ENCODE data around the gene MEIS3.
A peak's percentile ranks its signal among the peaks of the same experiment; 100 is the strongest.

The MEIS3 gene

DNA sequence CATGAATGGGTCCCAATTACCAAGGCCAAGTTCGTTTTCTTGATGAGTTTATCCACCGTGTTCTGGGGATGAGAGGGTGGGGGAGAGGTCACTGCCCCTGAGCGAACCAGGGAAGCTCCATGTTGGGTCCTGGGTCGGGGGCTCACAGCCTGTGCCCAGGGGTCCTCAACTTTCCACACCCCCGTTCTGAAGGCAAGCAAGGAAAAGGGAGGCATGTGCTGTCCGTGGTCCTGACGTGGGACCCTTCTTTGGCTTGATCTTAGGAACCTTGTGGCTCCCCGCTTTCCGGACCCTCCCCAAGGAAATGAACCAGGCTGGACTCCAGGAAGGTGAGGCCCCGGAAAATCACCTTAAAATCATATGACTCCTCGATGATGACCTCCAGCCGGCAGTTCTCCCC, 18.2 kb upstream of the MEIS3 start:
- TF ChIP-seq BHLHE40 (IDR thresholded peaks at IDR 0.05; ENCODE audit: borderline replicate concordance) (no peak), SP1 (IDR thresholded peaks at IDR 0.05) (no peak), FOXK2 (IDR thresholded peaks at IDR 0.05) (no peak), ZNF384 (IDR thresholded peaks at IDR 0.05) (no peak), FOXA1 (IDR thresholded peaks at IDR 0.05) (no peak), NFRKB (IDR thresholded peaks at IDR 0.05) (no peak), L3MBTL2 (conservative IDR thresholded peaks at IDR 0.05) (no peak), ARNT (IDR thresholded peaks at IDR 0.05) (no peak), FOXM1 (IDR thresholded peaks at IDR 0.05; ENCODE audit: borderline replicate concordance) (no peak), CTBP1 (IDR thresholded peaks at IDR 0.05; ENCODE audit: borderline replicate concordance) (no peak), TARDBP (IDR thresholded peaks at IDR 0.05) (no peak), LEF1 (IDR thresholded peaks at IDR 0.05; ENCODE audit: borderline replicate concordance) (no peak), SUZ12 (IDR thresholded peaks at IDR 0.05) (no peak), ELF4 (IDR thresholded peaks at IDR 0.05) (no peak)
- TF ChIP-seq, protein P1, sequence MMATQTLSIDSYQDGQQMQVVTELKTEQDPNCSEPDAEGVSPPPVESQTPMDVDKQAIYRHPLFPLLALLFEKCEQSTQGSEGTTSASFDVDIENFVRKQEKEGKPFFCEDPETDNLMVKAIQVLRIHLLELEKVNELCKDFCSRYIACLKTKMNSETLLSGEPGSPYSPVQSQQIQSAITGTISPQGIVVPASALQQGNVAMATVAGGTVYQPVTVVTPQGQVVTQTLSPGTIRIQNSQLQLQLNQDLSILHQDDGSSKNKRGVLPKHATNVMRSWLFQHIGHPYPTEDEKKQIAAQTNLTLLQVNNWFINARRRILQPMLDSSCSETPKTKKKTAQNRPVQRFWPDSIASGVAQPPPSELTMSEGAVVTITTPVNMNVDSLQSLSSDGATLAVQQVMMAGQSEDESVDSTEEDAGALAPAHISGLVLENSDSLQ (IDR thresholded peaks at IDR 0.05), result no peak
- no peak for DNase-seq (ENCODE audit: extremely low spot score)
- ChIA-PET CTCF (interaction anchor here (1.8 kb wide), 1 partner anchor 10 kb away, joined by 8 read pairs; no protein-coding TSS in a partner anchor), POLR2A (interaction anchor here (0.8 to 2.1 kb wide), 4 partner anchors 9 to 270 kb away, joined by 3 to 12 read pairs (median 4); partner anchors contain the start of gene KPTN)

DNA sequence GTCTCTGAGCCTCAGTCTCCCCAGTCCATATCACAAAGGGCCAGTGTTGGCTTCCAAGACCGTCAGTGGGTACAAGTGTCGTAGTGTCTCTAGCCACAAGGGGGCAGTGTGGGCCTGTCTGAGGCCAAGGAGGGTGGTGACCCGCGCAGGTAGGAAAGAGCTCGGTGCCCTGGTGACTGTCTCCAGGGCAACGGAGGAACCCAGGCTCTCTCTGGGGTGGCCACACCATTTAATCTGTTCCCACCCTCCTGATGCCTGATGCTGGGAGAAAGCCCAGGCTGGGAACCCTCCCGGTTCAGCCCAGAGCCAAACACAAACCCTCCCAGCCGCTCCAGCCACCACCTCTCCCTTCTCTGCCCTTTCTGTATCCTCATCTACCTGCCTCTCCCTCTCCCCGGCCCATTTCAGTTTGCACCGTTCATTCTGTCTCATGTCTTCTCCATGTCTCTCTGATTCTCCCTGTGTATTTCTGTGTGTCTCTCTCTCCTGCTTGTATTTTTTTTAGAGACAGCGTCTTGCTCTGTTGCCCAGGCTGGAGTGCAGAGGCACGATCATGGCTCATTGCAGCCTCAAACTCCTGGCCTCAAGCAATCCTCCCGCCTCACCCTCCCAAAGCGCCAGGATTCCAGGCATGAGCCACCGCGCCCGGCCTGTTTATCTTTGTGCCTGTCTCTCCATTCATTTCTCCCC, 17.5 kb upstream of the MEIS3 start:
- ChIA-PET CTCF (interaction anchor here (0.6 to 1.5 kb wide), 18 partner anchors 9 to 489 kb away, joined by 3 to 12 read pairs (median 3); partner anchors contain the start of genes CCDC9, KPTN and NAPA), POLR2A (interaction anchor here (0.7 to 1.3 kb wide), 4 partner anchors 9 to 270 kb away, joined by 3 to 4 read pairs (median 3); no protein-coding TSS in a partner anchor)
- peak; percentile 83 for DNase-seq (ENCODE audit: extremely low spot score)
- TF ChIP-seq ELF4 (IDR thresholded peaks at IDR 0.05) (no peak), TARDBP (IDR thresholded peaks at IDR 0.05) (no peak), FOXA1 (IDR thresholded peaks at IDR 0.05) (no peak), ZNF384 (IDR thresholded peaks at IDR 0.05) (no peak), SP1 (IDR thresholded peaks at IDR 0.05) (no peak), L3MBTL2 (conservative IDR thresholded peaks at IDR 0.05) (no peak), SUZ12 (IDR thresholded peaks at IDR 0.05) (no peak)

DNA sequence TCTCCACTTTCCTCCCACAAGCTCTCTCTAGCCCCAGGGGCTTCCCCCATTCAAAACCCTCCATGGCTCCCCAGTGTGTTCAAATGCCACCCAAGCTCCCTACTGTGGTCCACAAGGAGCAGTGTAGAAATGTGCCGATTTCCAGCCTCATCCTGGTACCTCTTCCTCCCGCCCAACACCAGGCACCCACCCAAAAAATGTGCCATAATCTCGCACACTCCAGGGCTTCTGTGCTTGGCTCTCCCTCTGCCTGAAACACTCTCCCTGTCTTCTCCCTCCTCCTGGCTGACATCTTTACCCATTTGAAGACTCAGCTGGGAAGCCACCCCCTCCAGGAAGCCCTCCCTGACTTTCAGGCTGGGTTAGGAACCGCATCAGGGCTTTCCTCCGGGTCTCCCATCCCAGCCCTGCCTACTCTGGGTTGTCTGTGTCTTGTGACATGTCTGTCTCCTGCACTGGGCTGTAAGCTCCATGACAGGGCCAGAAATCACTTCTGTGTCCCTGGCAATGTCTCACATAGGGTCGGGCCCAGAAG, 16.6 kb upstream of the MEIS3 start:
- CTCF ChIA-PET, result interaction anchor here (0.8 to 1.5 kb wide), 7 partner anchors 8 to 263 kb away, joined by 3 to 12 read pairs (median 7); partner anchors contain the start of genes KPTN and NAPA
- POLR2A ChIA-PET, result interaction anchor here (1.3 kb wide), 1 partner anchor 11 kb away, joined by 4 read pairs; no protein-coding TSS in a partner anchor
- TF ChIP-seq, protein P1 (IDR thresholded peaks at IDR 0.05), result no peak
- TF ChIP-seq LEF1 (IDR thresholded peaks at IDR 0.05; ENCODE audit: borderline replicate concordance) (no peak), HDGF (IDR thresholded peaks at IDR 0.05; ENCODE audit: borderline replicate concordance) (no peak), TARDBP (IDR thresholded peaks at IDR 0.05) (no peak), FOXK2 (IDR thresholded peaks at IDR 0.05) (no peak), ELF4 (IDR thresholded peaks at IDR 0.05) (no peak), NFRKB (IDR thresholded peaks at IDR 0.05) (no peak)
- no peak for DNase-seq (ENCODE audit: extremely low spot score)

DNA sequence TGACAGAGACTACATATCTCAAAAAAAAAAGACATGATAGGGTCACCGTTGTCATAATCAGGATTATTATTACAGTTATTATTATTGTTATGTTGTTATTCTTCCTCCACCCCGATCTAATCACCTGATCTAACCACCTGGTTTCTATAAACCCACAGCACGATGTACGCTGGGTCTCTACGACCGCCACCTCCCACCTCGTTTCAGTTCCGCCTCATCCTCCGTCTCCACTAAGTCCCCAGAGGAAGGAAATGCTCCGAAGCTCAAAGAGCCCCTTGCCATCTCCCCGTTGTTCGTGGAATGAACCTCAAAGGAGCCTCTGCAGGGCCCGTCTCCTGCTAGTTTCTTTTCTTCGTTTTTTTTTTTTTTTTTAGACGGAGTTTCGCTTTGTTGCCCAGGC, 15.9 kb upstream of the MEIS3 start:
- CTCF ChIA-PET, result no interaction called here
- no peak for DNase-seq (ENCODE audit: extremely low spot score)
- TF ChIP-seq FOXA1 (IDR thresholded peaks at IDR 0.05), result no peak
- no peak for TF ChIP-seq BHLHE40 (IDR thresholded peaks at IDR 0.05; ENCODE audit: borderline replicate concordance)
- TF ChIP-seq ZNF384 (IDR thresholded peaks at IDR 0.05), result no peak
- TF ChIP-seq ARNT (IDR thresholded peaks at IDR 0.05), result no peak
- TF ChIP-seq, protein P1 (IDR thresholded peaks at IDR 0.05), result no peak
- no peak for TF ChIP-seq LEF1 (IDR thresholded peaks at IDR 0.05; ENCODE audit: borderline replicate concordance)
- no peak for TF ChIP-seq FOXM1 (IDR thresholded peaks at IDR 0.05; ENCODE audit: borderline replicate concordance)
- no peak for TF ChIP-seq L3MBTL2 (conservative IDR thresholded peaks at IDR 0.05)
- TF ChIP-seq TARDBP (IDR thresholded peaks at IDR 0.05), result no peak
- TF ChIP-seq ELF4 (IDR thresholded peaks at IDR 0.05), result no peak
- TF ChIP-seq SP1 (IDR thresholded peaks at IDR 0.05), result no peak
- no peak for TF ChIP-seq CTBP1 (IDR thresholded peaks at IDR 0.05; ENCODE audit: borderline replicate concordance)
- no peak for TF ChIP-seq SUZ12 (IDR thresholded peaks at IDR 0.05)
- TF ChIP-seq HDGF (IDR thresholded peaks at IDR 0.05; ENCODE audit: borderline replicate concordance), result no peak
- no peak for TF ChIP-seq NFRKB (IDR thresholded peaks at IDR 0.05)
- no peak for TF ChIP-seq FOXK2 (IDR thresholded peaks at IDR 0.05)
- POLR2A ChIA-PET, result no interaction called here

DNA sequence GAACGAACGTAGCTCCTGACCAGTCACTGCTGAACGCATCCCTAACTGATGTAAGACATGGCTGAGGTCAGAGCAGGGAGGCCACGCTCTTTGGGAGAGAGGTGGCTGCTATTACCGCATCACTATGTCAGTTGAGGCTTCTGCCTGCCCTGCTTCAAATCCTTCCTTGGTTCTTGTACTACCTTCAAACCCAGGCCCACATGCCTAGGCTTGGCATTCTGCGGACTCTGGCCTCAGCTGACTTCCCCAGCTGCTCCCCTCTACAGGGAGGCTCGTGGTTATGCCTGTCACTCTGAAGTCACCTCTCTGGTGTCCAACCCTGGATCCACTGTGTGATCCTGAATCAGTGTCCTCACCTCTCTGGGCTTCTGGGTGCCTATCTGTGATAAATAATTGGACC, 14.8 kb upstream of the MEIS3 start:
- no peak for DNase-seq (ENCODE audit: extremely low spot score)
- POLR2A ChIA-PET, result no interaction called here
- TF ChIP-seq FOXK2 (IDR thresholded peaks at IDR 0.05) (no peak), ZNF384 (IDR thresholded peaks at IDR 0.05) (no peak), ELF4 (IDR thresholded peaks at IDR 0.05) (no peak), CTBP1 (IDR thresholded peaks at IDR 0.05; ENCODE audit: borderline replicate concordance) (no peak)
- CTCF ChIA-PET, result interaction anchor here (0.5 to 0.8 kb wide), 3 partner anchors 50 to 274 kb away, joined by 3 to 4 read pairs (median 4); no protein-coding TSS in a partner anchor

DNA sequence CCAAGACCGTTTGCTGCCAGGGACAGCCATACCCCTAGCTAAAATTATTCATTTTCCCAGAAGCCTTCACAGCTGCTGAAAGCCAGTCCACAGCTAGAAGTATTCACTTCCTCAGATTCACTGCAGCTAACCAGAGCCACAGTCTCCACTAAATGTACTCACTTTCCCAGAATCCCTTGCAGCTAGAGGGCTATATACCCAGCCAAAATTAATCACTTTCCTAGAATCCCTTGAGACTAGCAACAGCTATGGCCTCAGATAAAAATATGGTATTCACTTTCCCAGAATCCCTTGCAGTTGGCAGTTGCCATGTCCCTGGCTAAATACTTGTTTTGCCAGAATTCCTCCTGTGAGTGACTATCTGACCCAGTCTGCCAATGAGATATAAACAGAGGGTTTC, 13.8 kb upstream of the MEIS3 start:
- DNase-seq (ENCODE audit: extremely low spot score), result no peak
- CTCF ChIA-PET, result interaction anchor here (0.6 to 1.2 kb wide), 4 partner anchors 115 to 290 kb away, joined by 3 to 5 read pairs (median 3); no protein-coding TSS in a partner anchor
- POLR2A ChIA-PET, result interaction anchor here (0.6 to 1.6 kb wide), 2 partner anchors 51 to 82 kb away, joined by 3 to 4 read pairs; partner anchors contain the start of gene KPTN
- TF ChIP-seq LEF1 (IDR thresholded peaks at IDR 0.05; ENCODE audit: borderline replicate concordance) (no peak), ELF4 (IDR thresholded peaks at IDR 0.05) (no peak), NFRKB (IDR thresholded peaks at IDR 0.05) (no peak), L3MBTL2 (conservative IDR thresholded peaks at IDR 0.05) (no peak), ARNT (IDR thresholded peaks at IDR 0.05) (no peak), SUZ12 (IDR thresholded peaks at IDR 0.05) (no peak), ZNF384 (IDR thresholded peaks at IDR 0.05) (no peak), FOXA1 (IDR thresholded peaks at IDR 0.05) (no peak), HDGF (IDR thresholded peaks at IDR 0.05; ENCODE audit: borderline replicate concordance) (no peak), FOXM1 (IDR thresholded peaks at IDR 0.05; ENCODE audit: borderline replicate concordance) (no peak), CTBP1 (IDR thresholded peaks at IDR 0.05; ENCODE audit: borderline replicate concordance) (no peak)
- TF ChIP-seq, protein P1 (IDR thresholded peaks at IDR 0.05), result no peak

Measured in HEK293T (cell line).